ENCODE results near the gene G6PC1. TPM values are rescaled to one million over a fixed set of nuclear protein-coding genes. Genes with fewer than 3 reads are reported as not detected.

The G6PC1 gene
- total and polyA plus RNA-seq, 2 of the 13 experiments (the other 11 are each of a cell fraction or from before 2014, with no cell fraction given), result 1.7 to 37.9 TPM

DNA sequence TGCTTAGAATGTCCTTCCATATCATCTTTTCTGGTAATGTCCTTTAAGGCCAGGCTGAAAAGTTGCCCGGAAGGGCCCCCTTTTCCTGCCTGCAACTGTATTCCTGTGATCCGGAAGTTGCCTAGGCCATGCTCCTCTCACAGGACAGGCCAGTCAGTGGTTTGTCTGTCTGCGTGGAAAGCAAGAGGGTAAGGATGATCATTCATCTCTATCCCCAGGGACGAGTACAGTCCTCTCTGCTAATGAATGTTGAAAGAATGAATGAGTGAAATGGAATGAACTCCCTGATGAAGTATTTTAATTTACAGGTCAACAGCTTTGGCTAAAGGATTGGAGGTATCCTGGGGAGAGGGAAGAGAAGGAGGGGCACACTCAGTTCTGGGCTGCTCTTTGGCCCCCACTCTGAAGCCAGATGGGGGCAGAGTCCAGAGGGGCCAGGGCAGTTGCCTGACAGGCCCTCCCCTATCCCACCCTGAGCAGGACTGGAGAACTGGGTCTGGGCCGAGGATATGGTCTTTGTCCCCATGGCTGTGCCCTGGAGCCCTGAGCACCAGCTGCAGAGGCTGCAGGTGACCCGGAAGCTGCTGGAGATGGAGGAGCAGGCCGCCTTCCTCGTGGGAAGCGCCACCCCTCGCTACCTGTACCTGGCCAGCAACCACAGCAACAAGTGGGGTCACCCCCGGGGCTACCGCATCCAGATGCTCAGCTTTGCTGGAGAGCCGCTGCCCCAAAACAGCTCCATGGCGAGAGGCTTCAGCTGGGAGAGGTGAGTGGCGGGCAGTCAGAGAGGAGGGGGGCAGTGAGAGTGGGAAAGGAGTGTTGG lies 46.4 kb upstream of the G6PC1 start (continued):
- TF ChIP-seq, protein P1, sequence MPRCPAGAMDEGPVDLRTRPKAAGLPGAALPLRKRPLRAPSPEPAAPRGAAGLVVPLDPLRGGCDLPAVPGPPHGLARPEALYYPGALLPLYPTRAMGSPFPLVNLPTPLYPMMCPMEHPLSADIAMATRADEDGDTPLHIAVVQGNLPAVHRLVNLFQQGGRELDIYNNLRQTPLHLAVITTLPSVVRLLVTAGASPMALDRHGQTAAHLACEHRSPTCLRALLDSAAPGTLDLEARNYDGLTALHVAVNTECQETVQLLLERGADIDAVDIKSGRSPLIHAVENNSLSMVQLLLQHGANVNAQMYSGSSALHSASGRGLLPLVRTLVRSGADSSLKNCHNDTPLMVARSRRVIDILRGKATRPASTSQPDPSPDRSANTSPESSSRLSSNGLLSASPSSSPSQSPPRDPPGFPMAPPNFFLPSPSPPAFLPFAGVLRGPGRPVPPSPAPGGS (CRISPR knock-in tag; IDR thresholded peaks at IDR 0.05), result no peak
- TF ChIP-seq, protein P2, sequence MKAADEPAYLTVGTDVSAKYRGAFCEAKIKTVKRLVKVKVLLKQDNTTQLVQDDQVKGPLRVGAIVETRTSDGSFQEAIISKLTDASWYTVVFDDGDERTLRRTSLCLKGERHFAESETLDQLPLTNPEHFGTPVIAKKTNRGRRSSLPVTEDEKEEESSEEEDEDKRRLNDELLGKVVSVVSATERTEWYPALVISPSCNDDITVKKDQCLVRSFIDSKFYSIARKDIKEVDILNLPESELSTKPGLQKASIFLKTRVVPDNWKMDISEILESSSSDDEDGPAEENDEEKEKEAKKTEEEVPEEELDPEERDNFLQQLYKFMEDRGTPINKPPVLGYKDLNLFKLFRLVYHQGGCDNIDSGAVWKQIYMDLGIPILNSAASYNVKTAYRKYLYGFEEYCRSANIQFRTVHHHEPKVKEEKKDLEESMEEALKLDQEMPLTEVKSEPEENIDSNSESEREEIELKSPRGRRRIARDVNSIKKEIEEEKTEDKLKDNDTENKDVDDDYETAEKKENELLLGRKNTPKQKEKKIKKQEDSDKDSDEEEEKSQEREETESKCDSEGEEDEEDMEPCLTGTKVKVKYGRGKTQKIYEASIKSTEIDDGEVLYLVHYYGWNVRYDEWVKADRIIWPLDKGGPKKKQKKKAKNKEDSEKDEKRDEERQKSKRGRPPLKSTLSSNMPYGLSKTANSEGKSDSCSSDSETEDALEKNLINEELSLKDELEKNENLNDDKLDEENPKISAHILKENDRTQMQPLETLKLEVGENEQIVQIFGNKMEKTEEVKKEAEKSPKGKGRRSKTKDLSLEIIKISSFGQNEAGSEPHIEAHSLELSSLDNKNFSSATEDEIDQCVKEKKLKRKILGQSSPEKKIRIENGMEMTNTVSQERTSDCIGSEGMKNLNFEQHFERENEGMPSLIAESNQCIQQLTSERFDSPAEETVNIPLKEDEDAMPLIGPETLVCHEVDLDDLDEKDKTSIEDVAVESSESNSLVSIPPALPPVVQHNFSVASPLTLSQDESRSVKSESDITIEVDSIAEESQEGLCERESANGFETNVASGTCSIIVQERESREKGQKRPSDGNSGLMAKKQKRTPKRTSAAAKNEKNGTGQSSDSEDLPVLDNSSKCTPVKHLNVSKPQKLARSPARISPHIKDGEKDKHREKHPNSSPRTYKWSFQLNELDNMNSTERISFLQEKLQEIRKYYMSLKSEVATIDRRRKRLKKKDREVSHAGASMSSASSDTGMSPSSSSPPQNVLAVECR (CRISPR knock-in tag; IDR thresholded peaks at IDR 0.05; ENCODE audit: borderline replicate concordance), result peak; percentile 78
- TF ChIP-seq MEIS2 (CRISPR knock-in tag; IDR thresholded peaks at IDR 0.05) (peak; percentile 40; the same call in 1 of the 2 replicates), ZNF136 (CRISPR knock-in tag; IDR thresholded peaks at IDR 0.05; ENCODE audit: low read depth) (no peak), GATAD2A (CRISPR knock-in tag; IDR thresholded peaks at IDR 0.05) (peak; percentile 58; the same call in 1 of the 2 replicates), ZNF841 (CRISPR knock-in tag; IDR thresholded peaks at IDR 0.05; ENCODE audit: borderline replicate concordance) (no peak), ZNF772 (CRISPR knock-in tag; IDR thresholded peaks at IDR 0.05) (no peak)
- TF ChIP-seq, protein P3, sequence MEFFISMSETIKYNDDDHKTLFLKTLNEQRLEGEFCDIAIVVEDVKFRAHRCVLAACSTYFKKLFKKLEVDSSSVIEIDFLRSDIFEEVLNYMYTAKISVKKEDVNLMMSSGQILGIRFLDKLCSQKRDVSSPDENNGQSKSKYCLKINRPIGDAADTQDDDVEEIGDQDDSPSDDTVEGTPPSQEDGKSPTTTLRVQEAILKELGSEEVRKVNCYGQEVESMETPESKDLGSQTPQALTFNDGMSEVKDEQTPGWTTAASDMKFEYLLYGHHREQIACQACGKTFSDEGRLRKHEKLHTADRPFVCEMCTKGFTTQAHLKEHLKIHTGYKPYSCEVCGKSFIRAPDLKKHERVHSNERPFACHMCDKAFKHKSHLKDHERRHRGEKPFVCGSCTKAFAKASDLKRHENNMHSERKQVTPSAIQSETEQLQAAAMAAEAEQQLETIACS (CRISPR knock-in tag; IDR thresholded peaks at IDR 0.05), result no peak
- TF ChIP-seq, protein P4, sequence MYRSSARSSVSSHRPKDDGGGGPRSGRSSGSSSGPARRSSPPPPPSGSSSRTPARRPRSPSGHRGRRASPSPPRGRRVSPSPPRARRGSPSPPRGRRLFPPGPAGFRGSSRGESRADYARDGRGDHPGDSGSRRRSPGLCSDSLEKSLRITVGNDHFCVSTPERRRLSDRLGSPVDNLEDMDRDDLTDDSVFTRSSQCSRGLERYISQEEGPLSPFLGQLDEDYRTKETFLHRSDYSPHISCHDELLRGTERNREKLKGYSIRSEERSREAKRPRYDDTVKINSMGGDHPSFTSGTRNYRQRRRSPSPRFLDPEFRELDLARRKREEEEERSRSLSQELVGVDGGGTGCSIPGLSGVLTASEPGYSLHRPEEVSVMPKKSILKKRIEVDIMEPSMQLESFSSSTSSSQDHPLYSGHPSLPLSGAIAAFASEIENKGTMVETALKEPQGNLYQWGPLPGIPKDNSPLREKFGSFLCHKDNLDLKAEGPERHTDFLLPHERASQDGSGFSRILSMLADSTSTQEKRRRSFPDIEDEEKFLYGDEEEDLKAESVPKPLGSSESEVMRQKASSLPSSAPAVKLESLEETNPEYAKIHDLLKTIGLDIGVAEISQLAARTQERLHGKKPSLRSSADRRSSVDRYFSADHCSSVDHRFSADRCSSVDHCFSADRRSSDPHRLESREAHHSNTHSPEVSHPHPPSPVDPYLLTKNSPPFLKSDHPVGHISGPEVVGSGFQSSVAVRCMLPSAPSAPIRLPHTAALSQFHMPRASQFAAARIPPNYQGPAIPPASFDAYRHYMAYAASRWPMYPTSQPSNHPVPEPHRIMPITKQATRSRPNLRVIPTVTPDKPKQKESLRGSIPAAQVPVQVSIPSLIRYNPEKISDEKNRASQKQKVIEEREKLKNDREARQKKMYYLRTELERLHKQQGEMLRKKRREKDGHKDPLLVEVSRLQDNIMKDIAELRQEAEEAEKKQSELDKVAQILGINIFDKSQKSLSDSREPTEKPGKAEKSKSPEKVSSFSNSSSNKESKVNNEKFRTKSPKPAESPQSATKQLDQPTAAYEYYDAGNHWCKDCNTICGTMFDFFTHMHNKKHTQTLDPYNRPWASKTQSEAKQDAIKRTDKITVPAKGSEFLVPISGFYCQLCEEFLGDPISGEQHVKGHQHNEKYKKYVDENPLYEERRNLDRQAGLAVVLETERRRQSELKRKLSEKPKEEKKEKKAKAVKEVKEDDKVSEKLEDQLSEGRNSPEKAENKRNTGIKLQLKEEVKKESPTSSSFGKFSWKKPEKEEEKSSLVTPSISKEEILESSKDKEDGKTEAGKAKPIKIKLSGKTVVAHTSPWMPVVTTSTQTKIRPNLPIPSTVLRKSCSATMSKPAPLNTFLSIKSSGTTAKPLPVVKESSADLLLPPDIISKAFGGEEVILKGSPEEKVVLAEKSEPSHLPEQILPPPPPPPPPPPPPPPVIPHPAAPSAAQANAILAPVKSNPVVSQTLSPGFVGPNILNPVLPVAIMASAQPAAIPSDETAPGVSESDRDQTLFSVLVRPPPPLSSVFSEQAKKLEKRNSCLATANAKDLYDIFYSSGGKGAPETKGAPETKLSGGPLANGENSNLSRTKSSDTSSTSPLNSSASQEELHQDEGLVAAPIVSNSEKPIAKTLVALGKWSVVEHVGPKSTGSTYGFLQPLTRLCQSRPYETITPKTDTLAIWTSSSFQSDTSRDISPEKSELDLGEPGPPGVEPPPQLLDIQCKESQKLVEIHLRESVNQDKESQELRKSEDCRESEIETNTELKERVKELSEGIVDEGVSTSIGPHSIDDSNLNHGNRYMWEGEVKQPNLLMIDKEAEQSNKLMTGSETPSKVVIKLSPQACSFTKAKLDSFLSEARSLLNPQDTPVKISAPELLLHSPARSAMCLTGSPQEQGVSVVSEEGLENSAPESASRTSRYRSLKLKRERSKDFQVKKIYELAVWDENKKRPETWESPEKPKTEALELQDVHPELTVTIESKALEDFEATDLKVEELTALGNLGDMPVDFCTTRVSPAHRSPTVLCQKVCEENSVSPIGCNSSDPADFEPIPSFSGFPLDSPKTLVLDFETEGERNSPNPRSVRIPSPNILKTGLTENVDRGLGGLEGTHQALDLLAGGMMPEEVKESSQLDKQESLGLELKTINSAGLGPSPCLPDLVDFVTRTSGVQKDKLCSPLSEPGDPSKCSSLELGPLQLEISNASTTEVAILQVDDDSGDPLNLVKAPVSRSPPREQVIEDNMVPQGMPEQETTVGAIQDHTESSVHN (CRISPR knock-in tag; IDR thresholded peaks at IDR 0.05), result no peak
- TF ChIP-seq, protein P5, sequence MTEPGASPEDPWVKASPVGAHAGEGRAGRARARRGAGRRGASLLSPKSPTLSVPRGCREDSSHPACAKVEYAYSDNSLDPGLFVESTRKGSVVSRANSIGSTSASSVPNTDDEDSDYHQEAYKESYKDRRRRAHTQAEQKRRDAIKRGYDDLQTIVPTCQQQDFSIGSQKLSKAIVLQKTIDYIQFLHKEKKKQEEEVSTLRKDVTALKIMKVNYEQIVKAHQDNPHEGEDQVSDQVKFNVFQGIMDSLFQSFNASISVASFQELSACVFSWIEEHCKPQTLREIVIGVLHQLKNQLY (CRISPR knock-in tag; IDR thresholded peaks at IDR 0.05), result no peak

All from HepG2 (cell line).